NCI-H2196 (cell line): Measurements from ENCODE around the gene NEB.
"Not testable (repeated sequence)": the region's sequence is repeated elsewhere in the genome, so short reads cannot be mapped to it uniquely, and the experiment has no call there.

Source experiments
- DNase-seq: peaks from one replicate; lab custom pipeline; 2025; ENCODE audit not compliant: unreplicated experiment; lab: John Stamatoyannopoulos, UW

Gene NEB

GRCh38 chr2:151708788-151709187 lies 25.5 kb downstream of the NEB start:
- DNase-seq: no peak

GRCh38 chr2:151707857-151708256 lies 26.4 kb downstream of the NEB start:
- DNase-seq: no peak

- DNase-seq: not testable (repeated sequence)
Measured at GRCh38 chr2:151704480-151704961, 29.8 kb downstream of the NEB start.

GRCh38 chr2:151698134-151698533 lies 36.1 kb downstream of the NEB start:
- not testable (repeated sequence) for DNase-seq

- no peak for DNase-seq
Measured at GRCh38 chr2:151695778-151696177, 38.5 kb downstream of the NEB start.

GRCh38 chr2:151691631-151692030 lies 42.6 kb downstream of the NEB start:
- DNase-seq: no peak

GRCh38 chr2:151688719-151689118 lies 45.6 kb downstream of the NEB start:
- no peak for DNase-seq

GRCh38 chr2:151682459-151683003 lies 51.7 kb downstream of the NEB start:
- no peak for DNase-seq

GRCh38 chr2:151681051-151681450 lies 53.2 kb downstream of the NEB start:
- no peak for DNase-seq

- DNase-seq: no peak
Measured at GRCh38 chr2:151679994-151680393, 54.3 kb downstream of the NEB start.

- DNase-seq: no peak
Measured at GRCh38 chr2:151678849-151679248, 55.4 kb downstream of the NEB start.

- no peak for DNase-seq
Measured at GRCh38 chr2:151673016-151673415, 61.3 kb downstream of the NEB start.

GRCh38 chr2:151672277-151672676 lies 62.0 kb downstream of the NEB start:
- no peak for DNase-seq

- DNase-seq: no peak
Measured at GRCh38 chr2:151670846-151671597, 63.3 kb downstream of the NEB start.

GRCh38 chr2:151670346-151670745 lies 63.9 kb downstream of the NEB start:
- no peak for DNase-seq

- DNase-seq: no peak
Measured at GRCh38 chr2:151669585-151670081, 64.6 kb downstream of the NEB start.

GRCh38 chr2:151668737-151669136 lies 65.5 kb downstream of the NEB start:
- DNase-seq: no peak

GRCh38 chr2:151665959-151666358 lies 68.3 kb downstream of the NEB start:
- DNase-seq: no peak

- DNase-seq: no peak
Measured at GRCh38 chr2:151664520-151664919, 69.8 kb downstream of the NEB start.

- DNase-seq: no peak
Measured at GRCh38 chr2:151661625-151662024, 72.7 kb downstream of the NEB start.

GRCh38 chr2:151658081-151658480 lies 76.2 kb downstream of the NEB start:
- no peak for DNase-seq

GRCh38 chr2:151657667-151658076 lies 76.6 kb downstream of the NEB start:
- DNase-seq: no peak
